ENCODE results near the gene NRDC.

Gene NRDC

DNA sequence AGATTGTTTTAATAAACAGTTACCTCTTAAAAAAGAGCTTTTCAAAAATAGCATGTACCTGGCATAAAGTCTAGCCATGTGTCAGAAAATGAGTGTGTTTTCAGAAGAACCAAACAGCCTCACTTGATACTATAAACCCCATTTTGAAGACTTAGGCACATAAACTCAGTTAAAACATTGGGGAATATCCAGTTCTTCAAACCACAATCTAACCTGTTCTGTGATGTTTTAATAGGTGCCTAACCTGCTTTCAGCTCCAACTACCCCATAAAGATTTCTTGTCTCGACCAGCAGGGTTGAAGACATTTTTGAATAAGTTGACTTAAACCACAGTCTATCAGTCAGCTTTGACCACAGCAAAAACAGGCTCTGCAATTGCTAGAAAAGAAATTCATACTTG is 41.3 kb downstream of the NRDC start:
- TF ChIP-seq, protein P1, sequence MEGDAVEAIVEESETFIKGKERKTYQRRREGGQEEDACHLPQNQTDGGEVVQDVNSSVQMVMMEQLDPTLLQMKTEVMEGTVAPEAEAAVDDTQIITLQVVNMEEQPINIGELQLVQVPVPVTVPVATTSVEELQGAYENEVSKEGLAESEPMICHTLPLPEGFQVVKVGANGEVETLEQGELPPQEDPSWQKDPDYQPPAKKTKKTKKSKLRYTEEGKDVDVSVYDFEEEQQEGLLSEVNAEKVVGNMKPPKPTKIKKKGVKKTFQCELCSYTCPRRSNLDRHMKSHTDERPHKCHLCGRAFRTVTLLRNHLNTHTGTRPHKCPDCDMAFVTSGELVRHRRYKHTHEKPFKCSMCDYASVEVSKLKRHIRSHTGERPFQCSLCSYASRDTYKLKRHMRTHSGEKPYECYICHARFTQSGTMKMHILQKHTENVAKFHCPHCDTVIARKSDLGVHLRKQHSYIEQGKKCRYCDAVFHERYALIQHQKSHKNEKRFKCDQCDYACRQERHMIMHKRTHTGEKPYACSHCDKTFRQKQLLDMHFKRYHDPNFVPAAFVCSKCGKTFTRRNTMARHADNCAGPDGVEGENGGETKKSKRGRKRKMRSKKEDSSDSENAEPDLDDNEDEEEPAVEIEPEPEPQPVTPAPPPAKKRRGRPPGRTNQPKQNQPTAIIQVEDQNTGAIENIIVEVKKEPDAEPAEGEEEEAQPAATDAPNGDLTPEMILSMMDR (IDR thresholded peaks at IDR 0.05) = no peak

DNA sequence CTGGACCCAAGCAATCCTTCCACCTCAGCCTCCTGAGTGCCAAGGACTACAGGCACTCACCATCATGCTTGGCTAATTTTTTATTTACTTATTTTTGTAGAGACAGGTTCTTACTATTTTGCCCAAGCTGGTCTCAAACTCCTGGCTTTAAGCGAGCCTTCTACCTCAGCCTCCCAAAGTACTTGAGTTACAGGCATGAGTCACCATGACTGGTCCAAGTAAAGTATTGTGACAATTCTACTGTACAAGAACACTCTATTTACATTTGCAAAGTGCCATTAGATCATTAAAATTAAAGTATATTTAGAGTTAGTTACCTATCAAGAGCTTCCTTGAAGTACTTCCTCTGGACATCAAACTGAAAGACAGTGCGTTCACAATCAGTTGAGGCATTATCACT is 44.8 kb downstream of the NRDC start:
- TF ChIP-seq, protein P1 (IDR thresholded peaks at IDR 0.05) = no peak

DNA sequence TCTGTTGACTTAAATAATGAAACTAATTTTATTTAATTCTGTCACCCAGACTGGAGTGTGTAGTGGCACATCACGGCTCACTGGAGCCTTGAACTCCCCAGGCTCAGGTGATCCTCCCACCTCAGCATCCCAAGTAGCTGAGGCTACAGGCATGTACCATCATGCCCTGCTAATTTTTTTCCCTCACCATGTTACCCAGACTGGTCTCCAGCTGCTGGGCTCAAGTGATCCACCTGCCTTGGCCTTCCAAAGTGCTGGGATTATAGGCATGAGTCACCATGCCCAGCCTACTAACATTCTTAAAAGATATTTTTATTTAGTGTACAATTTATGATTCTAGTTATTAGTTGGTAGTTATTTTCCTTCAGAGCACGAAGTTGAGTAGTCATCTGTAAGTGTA is 49.5 kb downstream of the NRDC start:
- TF ChIP-seq, protein P1 (IDR thresholded peaks at IDR 0.05) = no peak

DNA sequence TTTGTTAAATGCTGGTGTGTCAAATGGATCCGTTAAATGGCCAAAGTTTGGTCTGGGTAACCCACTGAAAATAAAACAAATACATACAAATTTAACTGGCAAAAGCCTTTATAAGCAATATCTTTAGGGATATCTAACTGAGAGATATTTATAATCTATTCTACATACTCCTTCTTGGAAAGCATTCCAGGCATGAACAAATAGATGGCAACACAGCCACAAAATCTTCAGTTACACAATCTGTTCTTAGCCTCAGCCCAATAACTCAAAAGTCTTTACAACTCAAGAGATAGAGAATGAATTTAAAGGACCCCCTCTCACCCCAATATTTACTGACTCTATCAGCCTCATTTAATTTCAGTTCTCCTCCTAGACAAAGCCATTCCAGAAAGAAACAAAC is 58.7 kb downstream of the NRDC start:
- TF ChIP-seq, protein P1 (IDR thresholded peaks at IDR 0.05) = no peak

DNA sequence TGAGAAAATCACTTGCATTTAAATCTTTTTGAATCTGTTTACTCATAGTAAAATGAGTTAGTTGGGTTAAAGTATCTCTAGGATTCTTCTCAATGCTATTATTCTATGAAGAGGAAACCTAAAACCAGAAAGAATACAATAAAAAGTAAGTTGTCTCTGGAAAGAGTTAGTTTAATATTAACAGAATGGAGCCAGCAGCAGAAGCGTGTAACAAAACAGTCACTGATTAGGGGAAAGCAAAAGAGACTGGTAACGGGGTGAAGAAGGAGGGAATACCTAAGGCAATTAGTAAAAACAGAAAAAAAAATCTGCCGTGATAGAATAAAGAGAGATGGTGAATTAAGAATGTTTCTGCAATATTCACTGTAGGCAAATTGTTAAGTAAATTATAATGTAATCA is 60.0 kb downstream of the NRDC start:
- TF ChIP-seq, protein P1 (IDR thresholded peaks at IDR 0.05) = no peak

DNA sequence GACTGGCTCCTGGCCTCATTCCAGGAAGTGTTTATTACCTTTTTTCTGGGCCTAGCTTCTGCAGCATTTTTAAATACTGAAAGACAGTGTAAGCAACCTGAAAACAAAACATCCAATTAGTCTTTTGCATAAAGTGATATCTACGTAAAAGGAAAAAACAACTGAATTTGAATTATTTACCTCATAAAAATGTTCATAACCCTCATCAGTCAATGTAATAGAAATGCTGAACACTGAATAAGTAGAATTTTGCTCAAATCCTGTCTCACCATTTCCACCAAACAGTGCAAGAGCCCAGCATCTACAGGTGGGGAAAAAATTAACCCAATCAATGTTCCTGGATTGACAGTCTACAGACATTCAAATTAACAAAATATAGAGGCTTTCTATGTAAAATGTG is 64.0 kb downstream of the NRDC start:
- TF ChIP-seq, protein P1 (IDR thresholded peaks at IDR 0.05) = no peak

DNA sequence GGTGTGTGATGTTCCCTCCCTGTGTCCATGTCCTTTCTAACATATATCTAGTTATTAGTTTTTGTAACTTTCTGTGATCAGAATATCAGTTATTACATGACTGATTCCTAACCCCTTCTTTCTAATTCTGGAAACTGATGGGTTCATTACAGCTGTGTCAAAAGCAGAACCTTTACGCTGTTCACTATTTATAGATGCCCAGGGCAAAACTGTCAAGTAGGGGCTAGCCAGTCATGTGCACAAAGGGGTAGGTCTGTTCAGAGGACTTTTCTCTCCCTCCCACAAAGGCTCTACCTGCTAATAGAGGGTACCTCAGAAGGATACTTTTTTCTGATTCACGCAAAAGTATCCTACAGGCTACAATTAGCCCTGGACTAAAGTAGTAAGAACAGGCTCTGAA is 79.2 kb downstream of the NRDC start:
- TF ChIP-seq, protein P1 (IDR thresholded peaks at IDR 0.05) = no peak

DNA sequence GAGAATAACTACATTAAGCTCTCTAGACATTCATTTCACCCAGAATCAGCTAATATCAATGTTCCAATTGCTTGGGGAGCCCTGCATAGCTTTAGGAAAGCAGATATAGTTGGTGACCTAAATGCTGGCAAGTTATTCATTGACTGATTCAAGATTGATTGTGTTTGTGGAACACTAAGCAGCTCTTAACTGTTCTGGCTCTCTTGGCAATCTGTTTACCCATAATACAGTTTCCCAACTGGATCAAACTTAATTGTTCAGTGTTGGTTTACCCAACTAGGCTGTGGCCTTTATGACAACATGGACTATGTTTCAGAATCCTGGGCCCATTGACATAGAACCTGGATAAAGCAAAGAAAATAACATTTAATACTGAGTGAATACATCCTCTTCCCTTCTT is 83.7 kb downstream of the NRDC start:
- TF ChIP-seq, protein P1 (IDR thresholded peaks at IDR 0.05) = no peak

Data from LNCAP (cell line).